Stimulated activated CD8-positive, alpha-beta memory T cell treated with anti-CD3 and anti-CD28 coated beads, Interleukin-12 subunit alpha, Interleukin-12 subunit beta, amount 100 ng/mL, for 4 hours (primary cell): ENCODE measurements around the gene DNAJC7.
"Not testable (repeated sequence)": the region's sequence is repeated elsewhere in the genome, so short reads cannot be mapped to it uniquely, and the experiment has no call there.

Source experiments
- DNase-seq: peaks from one replicate; pipeline ENCODE4 v3.0.0-alpha.2; 2020; ENCODE audit warnings: low read depth

Gene DNAJC7

GRCh38 chr17:41957031-41957868 lies 60.0 kb downstream of the DNAJC7 start:
- DNase-seq: no peak

- DNase-seq: no peak
Measured at GRCh38 chr17:41956522-41956921, 60.7 kb downstream of the DNAJC7 start.

- DNase-seq: no peak
Measured at GRCh38 chr17:41948762-41949460, 68.3 kb downstream of the DNAJC7 start.

- DNase-seq: no peak
Measured at GRCh38 chr17:41944943-41945342, 72.3 kb downstream of the DNAJC7 start.

GRCh38 chr17:41943492-41943891 lies 73.7 kb downstream of the DNAJC7 start:
- no peak for DNase-seq

GRCh38 chr17:41942626-41943373 lies 74.4 kb downstream of the DNAJC7 start:
- DNase-seq: no peak

- no peak for DNase-seq
Measured at GRCh38 chr17:41941168-41941567, 76.1 kb downstream of the DNAJC7 start.

GRCh38 chr17:41939693-41940090 lies 77.5 kb downstream of the DNAJC7 start:
- no peak for DNase-seq

- no peak for DNase-seq
Measured at GRCh38 chr17:41939044-41939692, 78.1 kb downstream of the DNAJC7 start.

- DNase-seq: no peak
Measured at GRCh38 chr17:41937970-41938954, 79.0 kb downstream of the DNAJC7 start.

- DNase-seq: no peak
Measured at GRCh38 chr17:41935641-41936040, 81.6 kb downstream of the DNAJC7 start.

- no peak for DNase-seq
Measured at GRCh38 chr17:41932816-41933389, 84.3 kb downstream of the DNAJC7 start.

GRCh38 chr17:41931715-41932114 lies 85.5 kb downstream of the DNAJC7 start:
- DNase-seq: not testable (repeated sequence)

- not testable (repeated sequence) for DNase-seq
Measured at GRCh38 chr17:41930833-41931156, 86.4 kb downstream of the DNAJC7 start.

GRCh38 chr17:41930009-41930832 lies 87.0 kb downstream of the DNAJC7 start, which contains the start of gene ODAD4:
Gene ODAD4 (plus strand): TSS chr17:41930617. CDS start chr17:41930724, 107 bp downstream.
- peak; percentile 91 for DNase-seq

GRCh38 chr17:41928693-41929251 lies 88.5 kb downstream of the DNAJC7 start:
- DNase-seq: no peak
